PFSK-1 (cell line): ENCODE measurements around the gene DUSP6.

ENCODE experiments used
- FOXP2 ChIP-seq: optimal IDR thresholded peaks from 2 replicates; pipeline ENCODE3; 2011; ENCODE audit warnings: borderline replicate concordance, control low read depth, inconsistent platforms; ENCODE audit not compliant: insufficient read depth; ENCODE audit errors: extremely low read length, extremely low read depth
- POLR2AphosphoS5 ChIP-seq: IDR thresholded peaks from 2 replicates; pipeline ENCODE4 v1.6.1; 2012; ENCODE audit warnings: low read depth, mild to moderate bottlenecking, control low read depth, low read length, moderate library complexity
- REST ChIP-seq, 2 experiments: IDR thresholded peaks; 2 replicates each; pipeline versions ENCODE4 v1.6.1 to v1.8.0; 2011 to 2012; ENCODE audit warnings: low read depth in 2 of 2, low read length in 2 of 2, control low read depth in 1 of 2, inconsistent platforms in 1 of 2, mild to moderate bottlenecking in 1 of 2, moderate library complexity in 1 of 2; ENCODE audit not compliant: insufficient read depth in 1 of 2
- SIN3A ChIP-seq: IDR thresholded peaks from 2 replicates; pipeline ENCODE4 v1.6.1; 2012; ENCODE audit warnings: mild to moderate bottlenecking, low read length, moderate library complexity, borderline replicate concordance; ENCODE audit not compliant: insufficient read depth
- TAF1 ChIP-seq: IDR thresholded peaks from 2 replicates; pipeline ENCODE4 v1.6.1; 2012; ENCODE audit warnings: low read length, control low read depth, borderline replicate concordance; ENCODE audit not compliant: insufficient read depth

The DUSP6 gene

DNA sequence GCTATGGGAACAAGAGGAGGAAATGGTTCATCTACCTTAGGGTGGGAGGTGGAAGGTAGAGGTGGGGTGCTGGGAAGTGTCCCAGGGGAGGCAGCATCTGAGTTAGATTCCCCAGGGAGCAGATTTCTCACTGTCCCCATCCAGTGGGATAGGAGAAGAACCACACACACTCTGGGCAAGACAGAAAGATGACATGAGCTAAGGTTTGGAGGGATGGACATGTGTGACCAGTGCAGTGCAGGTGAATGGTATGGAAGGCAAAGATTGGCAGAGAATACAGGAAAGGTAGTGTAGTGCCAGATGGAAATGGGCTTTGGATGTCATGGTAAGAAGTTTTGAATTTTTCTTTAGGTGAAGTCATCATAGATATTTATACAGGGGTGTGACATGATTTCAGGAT, 11.3 kb upstream of the DUSP6 start:
- TF ChIP-seq TAF1 (no peak), POLR2AphosphoS5 (no peak), REST (IDR thresholded peaks at IDR 0.05; ENCODE audit: insufficient read depth in 1 of 2, low read depth in 2 of 2, low read length in 2 of 2) (no peak), SIN3A (no peak), FOXP2 (no peak)

GRCh38 chr12:89363084-89363483, 10.8 kb upstream of the DUSP6 start:
- no peak for TF ChIP-seq REST (IDR thresholded peaks at IDR 0.05; ENCODE audit: insufficient read depth in 1 of 2, low read depth in 2 of 2, low read length in 2 of 2)
- no peak for TF ChIP-seq POLR2AphosphoS5
- no peak for TF ChIP-seq SIN3A
- no peak for TF ChIP-seq TAF1
- no peak for TF ChIP-seq FOXP2

- TF ChIP-seq TAF1 (no peak), SIN3A (no peak), POLR2AphosphoS5 (no peak), FOXP2 (no peak), REST (IDR thresholded peaks at IDR 0.05; ENCODE audit: insufficient read depth in 1 of 2, low read depth in 2 of 2, low read length in 2 of 2) (no peak)
Measured at GRCh38 chr12:89359615-89360014, 7.3 kb upstream of the DUSP6 start.

GRCh38 chr12:89358805-89359204, 6.5 kb upstream of the DUSP6 start:
- TF ChIP-seq SIN3A: no peak
- TF ChIP-seq REST (IDR thresholded peaks at IDR 0.05; ENCODE audit: insufficient read depth in 1 of 2, low read depth in 2 of 2, low read length in 2 of 2): no peak
- no peak for TF ChIP-seq POLR2AphosphoS5
- no peak for TF ChIP-seq FOXP2
- TF ChIP-seq TAF1: no peak

DNA sequence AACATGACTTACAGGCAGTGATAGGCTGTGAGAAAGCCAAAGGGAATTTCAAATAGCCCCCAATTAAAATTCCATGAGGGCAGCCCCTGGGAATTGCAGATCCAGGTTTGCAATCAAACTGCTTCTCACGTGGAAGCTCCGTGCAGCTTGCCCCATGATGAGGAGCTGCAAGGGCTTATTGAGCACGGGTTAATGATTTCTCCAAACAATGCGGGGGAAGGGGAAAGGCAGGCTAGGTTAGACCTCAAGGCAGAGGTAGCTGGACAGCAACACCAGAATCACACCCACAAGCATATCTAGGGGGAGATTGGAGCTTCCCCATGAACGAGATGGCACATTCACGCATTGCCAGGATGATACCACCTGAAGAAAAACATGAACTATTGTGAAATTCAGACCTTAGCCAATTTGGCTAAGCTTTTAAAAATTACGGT, 5.0 kb upstream of the DUSP6 start:
- TF ChIP-seq TAF1 (no peak), REST (IDR thresholded peaks at IDR 0.05; ENCODE audit: insufficient read depth in 1 of 2, low read depth in 2 of 2, low read length in 2 of 2) (peak in 1 of 2 experiments; percentile 54; a peak in 2 of 4 replicates)
